Stomach (tissue), 9 donors: Measurements from ENCODE around the gene KCNQ5. TPM values are rescaled to one million over a fixed set of nuclear protein-coding genes. Genes with fewer than 3 reads are reported as not detected.

Experiments used
- DNase-seq, 2 donors: peaks; one replicate each; pipeline versions ENCODE4 v3.0.0 to v3.0.0-alpha.2; 2013 to 2019
- H3K27ac ChIP-seq, 5 donors: fragments of 200-600 bp in 4 of 5; sonication (generic) in 4 of 5; one replicate each; pipeline ENCODE4 v1.5.1; 2013 to 2019; ENCODE audit warnings: mild to moderate bottlenecking in 1 of 5, moderate library complexity in 1 of 5
- H3K27me3 ChIP-seq, 3 donors: fragments of 200-600 bp; sonication (generic); one replicate each; pipeline ENCODE4 v1.5.1; 2017 to 2019; ENCODE audit warnings: mixed run types in 1 of 3
- H3K36me3 ChIP-seq, 4 donors: fragments of 200-600 bp; sonication (generic); 1 replicate in 3 of 4; 2 replicates in 1 of 4; pipeline ENCODE4 v1.5.1; 2016 to 2019
- H3K4me1 ChIP-seq, 4 donors: fragments of 200-600 bp; sonication (generic); one replicate each; pipeline ENCODE4 v1.5.1; 2016 to 2019
- H3K4me3 ChIP-seq, 4 donors: fragments of 200-600 bp; sonication (generic) in 3 of 4; one replicate each; pipeline ENCODE4 v1.5.1; 2016 to 2019; ENCODE audit warnings: mild to moderate bottlenecking in 1 of 4
- H3K9me3 ChIP-seq, 4 donors: fragments of 200-600 bp; sonication (generic); one replicate each; pipeline ENCODE4 v1.5.1; 2016 to 2019
- EP300 ChIP-seq: sonication (generic); formaldehyde crosslinking; IDR thresholded peaks from one replicate; pipeline ENCODE4 v1.6.1; 2017; ENCODE audit warnings: antibody characterized with exemption
- POLR2A ChIP-seq, 4 donors: fragments of 450-650 bp; IDR thresholded peaks; one replicate each; pipeline ENCODE4 v1.6.1; 2016; ENCODE audit warnings: antibody characterized with exemption in 4 of 4, control low read depth in 2 of 4, mild to moderate bottlenecking in 1 of 4, moderate library complexity in 1 of 4
- POLR2AphosphoS5 ChIP-seq, 3 donors: sonication (generic); formaldehyde crosslinking; IDR thresholded peaks; one replicate each; pipeline ENCODE4 v1.6.1; 2016; ENCODE audit warnings: antibody characterized with exemption in 3 of 3
- WGBS, 5 donors: extraction: QIAGEN DNeasy Blood & Tissue Kit in 3 of 5; methylation state at CpG; one replicate each; pipeline versions ENCODE4 v1.1.5 to v1.1.7; 2013 to 2018; 5-methylcytosine and 5-hydroxymethylcytosine counted together
- intact Hi-C: fragments of 100-400 bp; cut with DNase I; formaldehyde crosslinking; loops from one replicate; pipeline ENCODE4 v1.15.1; 2023; ENCODE audit warnings: low total_unique reads
- polyA plus RNA-seq, 3 donors: library from polyadenylated mRNA; stranded (reverse); fragments of 200-250 nt; gene quantifications; one replicate each; pipeline ENCODE4 v1.2.3, GENCODE V29; 2013
- total RNA-seq, 5 donors: library from RNA; depleted of rRNA; stranded (reverse); fragments of >200 nt; gene quantifications; one replicate each; pipeline versions ENCODE4 v1.1.0 to v1.2.3, GENCODE V29; 2014 to 2016
- TF ChIP-seq, protein P1 (sequence below), 7 experiments: fragments of 450-650 bp in 4 of 7; fragments of 200-600 bp in 3 of 7; sonication (generic) in 3 of 7; IDR thresholded peaks; one replicate each; pipeline ENCODE4 v1.5.1; 2016 to 2019; ENCODE audit warnings: antibody characterized with exemption in 7 of 7, control low read depth in 2 of 7, mild to moderate bottlenecking in 1 of 7
- donor health status: healthy with polysubstance abuse.
- donor health status: Bipolar disorder and iron deficiency.
- donor health status: healthy.

KCNQ5 gene
- total and polyA plus RNA-seq, 8 donors: 0.12 to 2.8 (median 0.37) TPM; not detected in 2

- no peak overlapping the region for H3K27ac ChIP-seq
- DNase-seq: no peak
- intact Hi-C loops: no loop called here
- TF ChIP-seq POLR2AphosphoS5 (IDR thresholded peaks at IDR 0.05) (no peak), EP300 (no peak), POLR2A (IDR thresholded peaks at IDR 0.05) (no peak)
- TF ChIP-seq, protein P1, sequence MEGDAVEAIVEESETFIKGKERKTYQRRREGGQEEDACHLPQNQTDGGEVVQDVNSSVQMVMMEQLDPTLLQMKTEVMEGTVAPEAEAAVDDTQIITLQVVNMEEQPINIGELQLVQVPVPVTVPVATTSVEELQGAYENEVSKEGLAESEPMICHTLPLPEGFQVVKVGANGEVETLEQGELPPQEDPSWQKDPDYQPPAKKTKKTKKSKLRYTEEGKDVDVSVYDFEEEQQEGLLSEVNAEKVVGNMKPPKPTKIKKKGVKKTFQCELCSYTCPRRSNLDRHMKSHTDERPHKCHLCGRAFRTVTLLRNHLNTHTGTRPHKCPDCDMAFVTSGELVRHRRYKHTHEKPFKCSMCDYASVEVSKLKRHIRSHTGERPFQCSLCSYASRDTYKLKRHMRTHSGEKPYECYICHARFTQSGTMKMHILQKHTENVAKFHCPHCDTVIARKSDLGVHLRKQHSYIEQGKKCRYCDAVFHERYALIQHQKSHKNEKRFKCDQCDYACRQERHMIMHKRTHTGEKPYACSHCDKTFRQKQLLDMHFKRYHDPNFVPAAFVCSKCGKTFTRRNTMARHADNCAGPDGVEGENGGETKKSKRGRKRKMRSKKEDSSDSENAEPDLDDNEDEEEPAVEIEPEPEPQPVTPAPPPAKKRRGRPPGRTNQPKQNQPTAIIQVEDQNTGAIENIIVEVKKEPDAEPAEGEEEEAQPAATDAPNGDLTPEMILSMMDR (IDR thresholded peaks at IDR 0.05): no peak
- no peaks in the 10 kb centered on the region for H3K4me1 ChIP-seq
- no peak overlapping the region for H3K4me3 ChIP-seq
- H3K27me3 ChIP-seq: no peaks in the 10 kb centered on the region
- no peaks in the 10 kb centered on the region for H3K36me3 ChIP-seq
- H3K9me3 ChIP-seq: no peaks in the 10 kb centered on the region
Observed at GRCh38 chr6:72925136-72925535, 303.3 kb downstream of the KCNQ5 start.

DNA sequence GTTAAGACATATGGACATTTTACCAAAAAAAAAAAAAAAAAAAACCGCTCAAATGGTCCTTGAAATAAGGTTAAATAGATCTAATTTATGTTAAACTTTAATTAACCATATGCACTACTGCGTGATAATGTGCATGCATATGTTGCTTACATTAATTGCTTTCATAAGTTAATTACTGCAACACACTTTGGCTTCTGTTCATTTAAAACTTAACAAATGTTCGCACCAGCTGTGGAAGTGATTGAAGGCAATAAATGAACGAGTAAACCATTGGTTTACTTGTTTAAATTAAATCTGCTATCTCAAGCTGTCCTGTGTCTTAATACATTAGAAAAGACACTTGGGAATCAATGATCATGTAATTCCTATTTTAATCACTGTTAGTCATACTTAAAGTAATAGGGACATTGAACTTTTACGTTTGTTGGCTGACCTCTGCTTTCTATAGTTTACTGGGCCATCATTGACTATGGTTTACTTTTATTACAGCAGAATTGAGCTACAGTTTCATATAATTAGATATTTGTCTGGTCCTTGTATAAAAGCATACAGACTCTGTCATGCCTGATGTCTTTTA lies 308.8 kb downstream of the KCNQ5 start:
- no peaks in the 10 kb centered on the region for H3K36me3 ChIP-seq
- WGBS, 5 donors: 77 to 92% (median 86%) methylated on average over 5 of the region's 5 CpGs
- no peak overlapping the region for H3K27ac ChIP-seq
- H3K4me3 ChIP-seq: no peak overlapping the region
- DNase-seq: no peak
- no peaks in the 10 kb centered on the region for H3K27me3 ChIP-seq
- no peak for TF ChIP-seq POLR2A (IDR thresholded peaks at IDR 0.05)
- TF ChIP-seq, protein P1 (IDR thresholded peaks at IDR 0.05): no peak
- no peak for TF ChIP-seq POLR2AphosphoS5 (IDR thresholded peaks at IDR 0.05)
- TF ChIP-seq EP300: no peak
- H3K4me1 ChIP-seq: no peaks in the 10 kb centered on the region
- H3K9me3 ChIP-seq: no peaks in the 10 kb centered on the region
- intact Hi-C loops: no loop called here

DNA sequence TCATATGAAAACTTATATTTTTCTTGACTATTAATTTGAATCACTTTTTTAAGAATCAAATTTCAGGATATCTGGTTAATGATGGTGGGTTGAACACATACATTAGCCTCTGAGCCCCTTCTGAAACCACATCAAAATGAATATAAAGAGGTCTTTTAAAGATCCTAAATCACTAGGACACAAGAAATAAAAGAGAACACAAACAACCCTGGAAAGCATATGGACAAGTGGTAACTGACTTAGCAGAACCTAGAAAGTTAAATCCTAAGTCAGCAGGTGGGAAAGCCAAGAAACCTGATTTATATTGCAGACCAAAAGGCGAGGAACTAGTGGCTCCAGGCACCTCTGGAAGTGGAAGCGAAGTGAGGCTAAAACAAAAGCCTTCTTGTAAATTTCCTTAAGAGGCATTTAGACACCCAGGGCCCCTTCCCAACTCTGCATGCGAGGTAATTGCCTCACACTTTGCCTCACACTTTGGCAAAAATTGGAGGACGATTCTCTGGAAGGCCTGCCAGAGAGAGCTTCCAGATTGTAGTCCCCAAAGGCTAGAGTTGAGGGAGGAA lies 309.5 kb downstream of the KCNQ5 start:
- Histone ChIP-seq H3K4me3 (no peak overlapping the region), H3K36me3 (no peaks in the 10 kb centered on the region), H3K9me3 (no peaks in the 10 kb centered on the region), H3K27ac (no peak overlapping the region), H3K27me3 (no peaks in the 10 kb centered on the region), H3K4me1 (no peaks in the 10 kb centered on the region)
- TF ChIP-seq, protein P1 (IDR thresholded peaks at IDR 0.05): no peak
- TF ChIP-seq POLR2A (IDR thresholded peaks at IDR 0.05) (no peak), EP300 (no peak), POLR2AphosphoS5 (IDR thresholded peaks at IDR 0.05) (no peak)
- 74 to 89% (median 81%) methylated on average over 4 of the region's 4 CpGs for WGBS, 5 donors
- DNase-seq: no peak
- intact Hi-C loops: no loop called here

GRCh38 chr6:72933233-72933632 lies 311.4 kb downstream of the KCNQ5 start:
- intact Hi-C loops: no loop called here
- 59 to 63% (median 60%) methylated on average over 4 of the region's 4 CpGs for WGBS, 5 donors
- Histone ChIP-seq H3K27ac (no peak overlapping the region), H3K4me3 (no peak overlapping the region), H3K36me3 (no peaks in the 10 kb centered on the region), H3K27me3 (no peaks in the 10 kb centered on the region), H3K9me3 (no peaks in the 10 kb centered on the region), H3K4me1 (no peaks in the 10 kb centered on the region)
- no peak for DNase-seq
- TF ChIP-seq POLR2A (IDR thresholded peaks at IDR 0.05) (no peak), POLR2AphosphoS5 (IDR thresholded peaks at IDR 0.05) (no peak), EP300 (no peak)
- TF ChIP-seq, protein P1 (IDR thresholded peaks at IDR 0.05): no peak
